Activated CD4-positive, alpha-beta T cell treated with anti-CD3 and anti-CD28 coated beads for 24 hours (primary cell): ENCODE data around the gene TPST2.
A peak's percentile ranks its signal among the peaks of the same experiment; 100 is the strongest.
"Not testable (repeated sequence)": the region's sequence is repeated elsewhere in the genome, so short reads cannot be mapped to it uniquely, and the experiment has no call there.

ENCODE experiments used
- DNase-seq, 2 donors: peaks; one replicate each; pipeline ENCODE4 v3.0.0-alpha.2; 2020; ENCODE audit warnings: low read depth in 2 of 2

The TPST2 gene

DNA sequence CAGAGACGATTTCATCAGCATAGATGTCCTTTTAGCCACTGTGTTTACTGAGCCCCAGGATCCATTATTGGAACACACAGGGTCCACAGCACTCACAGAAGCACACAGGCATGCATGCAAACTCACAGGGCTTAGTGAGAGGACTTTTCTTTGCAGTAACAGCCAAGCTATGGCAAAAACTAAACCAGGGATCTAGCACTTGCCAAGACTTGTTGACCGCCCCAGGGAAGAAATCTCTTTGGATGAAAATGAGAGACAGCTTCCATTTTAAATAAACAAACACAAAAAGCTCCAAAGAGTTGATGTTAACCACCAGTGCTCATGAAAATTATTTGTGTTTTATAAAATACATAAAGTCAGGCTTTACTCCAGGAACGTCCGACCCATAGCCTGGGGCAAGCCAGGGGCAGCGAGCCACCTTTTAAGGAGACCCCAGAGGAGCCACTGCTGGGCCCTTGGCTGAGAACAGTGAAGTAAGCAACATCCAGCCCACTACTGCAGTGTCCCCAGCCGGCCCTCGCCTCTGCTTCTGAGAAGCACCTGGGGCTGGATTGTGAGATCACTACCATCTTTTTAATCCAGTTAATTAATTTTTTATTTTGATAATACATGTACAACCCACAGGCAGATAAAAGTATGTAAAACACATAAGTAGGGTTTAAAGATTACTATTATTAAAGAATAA is 55.6 kb downstream of the TPST2 start:
- no peak for DNase-seq

DNA sequence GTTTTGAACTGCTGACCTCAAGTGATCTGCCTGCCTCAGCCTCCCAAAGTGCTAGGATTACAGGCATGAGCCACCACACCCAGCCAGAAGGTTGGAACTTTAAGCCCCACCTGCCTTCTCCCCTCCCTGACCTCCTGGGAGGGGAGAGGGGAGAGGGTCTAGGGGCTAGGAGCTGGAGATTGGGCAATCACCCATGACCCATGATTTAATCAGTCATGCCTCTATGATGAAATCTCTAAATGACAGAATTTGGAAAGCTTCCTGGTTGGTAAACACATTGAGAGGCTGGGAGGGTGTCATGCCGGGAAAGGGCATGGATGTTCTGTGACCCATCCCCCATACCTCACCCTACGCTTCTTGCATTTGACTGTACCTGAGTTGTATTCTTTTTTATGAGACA is 60.6 kb downstream of the TPST2 start:
- DNase-seq, result no peak

- DNase-seq, result not testable (repeated sequence)
Measured at GRCh38 chr22:26528518-26528917, 61.4 kb downstream of the TPST2 start.

GRCh38 chr22:26527574-26528465 is 62.1 kb downstream of the TPST2 start:
- DNase-seq, result no peak

GRCh38 chr22:26527167-26527566 is 62.8 kb downstream of the TPST2 start:
- no peak for DNase-seq

DNA sequence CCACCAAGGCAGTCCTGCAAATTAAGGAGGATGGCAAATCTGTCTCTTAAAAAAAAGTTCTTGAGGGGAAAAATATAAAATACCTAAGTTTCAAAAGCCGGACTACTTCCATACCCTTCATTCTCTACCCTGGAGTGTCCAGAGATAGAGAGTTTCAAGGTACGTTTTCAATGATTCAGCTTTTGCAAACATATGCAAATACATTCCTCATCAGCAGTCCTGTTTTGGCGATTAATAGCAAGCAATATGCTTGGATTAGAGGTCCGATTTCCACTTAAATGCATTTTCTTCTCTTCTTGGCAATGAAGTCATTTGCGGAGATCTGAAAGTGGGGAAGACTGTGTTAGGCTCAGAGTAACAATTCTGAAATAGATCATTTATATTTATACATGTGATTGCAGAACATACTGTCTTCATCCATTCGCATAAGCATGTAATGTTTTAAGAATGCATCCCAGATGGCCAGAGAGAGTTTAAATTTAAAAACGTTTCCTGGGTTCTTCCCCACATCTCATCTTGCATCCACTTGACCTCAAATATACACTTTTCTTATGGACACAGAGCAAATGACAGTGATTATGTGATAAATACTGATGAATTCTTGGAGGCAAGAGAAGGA is 63.9 kb downstream of the TPST2 start:
- no peak for DNase-seq

- DNase-seq, result no peak
Measured at GRCh38 chr22:26524870-26525269, 65.1 kb downstream of the TPST2 start.

DNA sequence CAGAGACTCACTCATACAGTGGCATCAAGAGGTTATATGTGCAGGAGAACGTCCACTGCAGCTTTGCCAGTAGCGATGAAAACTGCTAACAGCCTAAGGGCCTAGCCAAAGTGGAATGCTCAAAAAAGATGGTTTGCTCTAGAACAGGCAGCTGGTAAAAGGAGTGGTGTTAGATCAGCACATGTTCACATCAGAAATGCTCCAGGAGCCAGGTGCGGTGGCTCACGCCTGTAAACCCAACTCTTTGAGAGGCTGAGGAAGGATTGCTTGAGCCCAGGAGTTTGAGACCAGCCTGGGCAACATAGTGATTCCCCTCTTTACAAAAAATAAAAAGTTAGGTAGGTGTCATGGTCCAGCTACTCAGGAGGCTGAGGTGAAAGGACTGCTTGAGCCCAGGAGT is 67.3 kb downstream of the TPST2 start:
- DNase-seq, result no peak

- DNase-seq, result no peak
Measured at GRCh38 chr22:26522012-26522411, 67.9 kb downstream of the TPST2 start.

- no peak for DNase-seq
Measured at GRCh38 chr22:26517429-26517828, 72.5 kb downstream of the TPST2 start.

DNA sequence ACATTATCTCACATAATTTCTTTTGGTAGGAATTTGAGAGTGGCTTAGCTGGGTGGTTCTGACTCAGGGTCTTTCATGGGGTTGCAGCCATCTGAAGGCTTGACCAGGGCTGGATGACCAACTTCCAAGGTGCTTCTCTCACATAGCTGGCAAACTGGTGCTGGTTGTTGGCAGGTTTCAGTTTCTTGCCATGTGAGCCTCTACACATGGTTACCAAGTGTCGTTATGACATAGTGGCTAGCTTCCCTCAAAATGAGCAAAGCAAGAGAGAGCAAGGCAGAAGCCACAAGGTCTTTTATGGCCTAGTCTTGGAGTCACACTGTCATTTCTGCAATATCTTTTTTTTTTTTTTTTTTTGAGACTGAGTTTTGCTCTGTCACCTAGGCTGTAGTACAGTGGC is 73.4 kb downstream of the TPST2 start:
- DNase-seq, result no peak

DNA sequence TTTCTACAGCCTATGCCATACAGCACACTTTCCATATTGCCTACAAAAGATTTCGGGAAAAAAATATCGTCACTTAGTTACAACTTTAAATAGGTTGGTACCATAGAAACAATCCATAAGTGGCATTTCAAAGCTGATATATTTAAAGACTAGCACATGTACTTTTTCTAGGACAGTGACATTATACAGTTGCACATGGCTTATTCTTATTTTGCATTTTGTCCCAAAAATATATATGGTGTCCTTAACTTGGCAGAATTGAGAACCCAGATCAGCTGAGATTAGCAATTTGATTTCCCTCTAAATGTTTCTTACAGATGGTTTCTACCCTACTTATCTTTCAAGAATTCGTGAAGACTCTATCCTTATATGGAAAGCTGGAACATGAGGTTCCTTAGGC is 74.0 kb downstream of the TPST2 start:
- no peak for DNase-seq

- DNase-seq, result no peak
Measured at GRCh38 chr22:26514419-26515161, 75.3 kb downstream of the TPST2 start.

DNA sequence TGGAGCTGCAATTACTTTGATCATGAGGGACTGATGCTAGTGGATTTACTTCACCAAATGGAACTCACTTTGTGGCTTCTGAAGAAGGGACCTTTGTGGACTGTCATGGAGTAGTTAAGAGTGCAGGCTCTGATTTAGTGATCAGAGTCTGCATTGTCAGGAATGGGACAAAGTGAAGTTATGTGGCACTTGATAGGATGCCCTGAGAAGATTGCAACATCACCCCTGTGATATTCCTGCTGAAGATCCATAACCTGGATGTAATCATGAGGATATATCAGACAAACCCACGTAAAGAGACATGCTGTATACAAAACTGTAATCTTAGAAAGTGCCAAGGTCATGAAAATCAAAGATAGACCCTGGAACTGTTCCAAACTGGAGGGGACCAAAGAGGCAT is 76.1 kb downstream of the TPST2 start:
- no peak for DNase-seq

DNA sequence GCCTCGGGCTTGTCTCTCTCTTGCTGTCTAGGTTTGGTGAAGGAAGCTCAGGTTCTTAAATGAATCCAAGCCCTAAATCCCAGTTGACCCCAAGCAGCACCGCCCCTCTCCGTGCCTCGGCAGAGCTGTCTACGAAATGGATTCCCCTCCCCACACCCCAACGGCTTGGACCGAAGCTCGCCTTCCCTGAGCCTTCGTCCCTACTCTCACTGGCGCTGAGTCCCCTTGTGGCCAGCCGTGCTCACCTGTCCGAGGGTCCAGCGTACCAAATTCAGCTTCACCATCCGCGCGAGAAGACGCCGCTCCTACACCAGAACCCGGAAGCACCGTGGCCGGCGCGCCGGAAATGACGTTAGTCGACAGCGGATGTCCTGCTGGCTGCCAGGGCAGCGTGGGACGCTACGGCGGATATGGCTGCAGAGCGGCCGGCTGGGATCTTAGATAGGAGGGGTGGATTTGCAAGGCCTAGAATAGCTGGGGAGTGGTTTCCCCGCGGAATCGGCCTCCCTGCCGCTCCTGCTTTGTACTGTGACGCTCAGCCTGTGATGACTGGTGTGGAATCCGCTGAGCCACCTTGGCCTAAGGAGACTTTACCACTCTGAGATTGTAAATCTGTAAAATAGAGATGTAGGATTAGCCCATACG is 77.7 kb downstream of the TPST2 start, which contains the start of gene TFIP11:
Gene TFIP11 (minus strand): TSS at position 325 of the 645 bp plus-strand sequence. CDS start 2,201 bp downstream, outside the sequence.
- peak; percentile 85 to 94 for DNase-seq

GRCh38 chr22:26508148-26508547 is 81.8 kb downstream of the TPST2 start:
- DNase-seq, result no peak

DNA sequence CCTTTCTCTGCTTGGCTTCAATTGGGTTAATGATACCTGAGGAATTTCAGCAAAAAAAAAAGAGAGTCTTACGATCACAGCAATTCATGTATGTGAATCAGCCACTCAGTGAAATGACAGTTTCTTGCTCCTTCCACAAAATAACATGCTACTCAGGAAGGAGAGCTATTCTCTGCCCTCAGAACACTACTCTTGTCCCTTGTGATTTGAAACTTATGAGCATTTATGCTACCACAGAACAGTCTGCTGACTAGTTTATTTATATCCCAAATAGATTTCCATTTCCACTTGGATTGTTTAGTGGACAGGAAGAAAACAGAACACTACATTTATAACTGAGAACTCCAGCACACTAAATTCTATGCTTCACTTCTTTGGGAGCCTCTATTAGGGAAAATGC is 86.2 kb downstream of the TPST2 start:
- no peak for DNase-seq

DNA sequence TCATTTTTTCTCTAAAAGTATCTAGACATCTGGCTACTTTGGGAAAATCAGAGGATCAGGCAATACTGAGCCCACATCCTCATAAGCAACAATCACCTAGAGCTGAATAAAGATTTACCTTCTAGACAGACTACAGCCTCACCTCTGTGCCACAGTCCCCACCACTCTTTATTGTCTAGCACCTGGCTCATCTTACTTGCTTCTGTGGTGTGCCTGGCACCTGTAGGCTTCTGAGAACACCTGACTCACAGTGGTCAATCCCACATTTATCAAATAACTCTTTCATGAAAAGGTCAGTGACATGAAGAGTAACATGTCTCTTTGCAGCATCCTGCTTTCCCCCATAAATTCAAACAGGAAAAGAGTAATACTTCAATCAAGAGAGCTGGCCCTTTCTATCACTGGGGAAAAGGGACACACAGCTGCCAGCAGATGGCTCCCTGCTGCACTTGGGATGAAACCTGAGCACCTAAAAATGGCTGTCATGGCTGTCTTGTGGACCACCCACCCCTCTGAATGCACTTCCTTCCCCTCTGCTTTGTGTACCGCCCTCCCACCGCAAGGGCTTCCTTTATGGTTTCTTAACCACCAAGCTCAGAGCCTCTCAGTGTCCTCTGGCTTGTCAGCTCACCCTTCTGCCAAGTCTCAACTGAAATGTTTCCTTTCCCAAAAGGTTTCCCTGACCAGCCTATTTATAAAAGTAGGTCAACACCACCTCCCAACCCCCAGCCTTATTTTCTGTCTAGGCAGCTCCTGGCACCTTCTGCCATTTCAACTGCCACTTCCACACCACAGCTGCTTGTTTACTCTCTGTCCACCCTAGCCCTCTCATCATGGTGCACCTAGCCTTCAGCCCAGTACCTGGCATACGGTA is 87.0 kb downstream of the TPST2 start:
- no peak for DNase-seq

- no peak for DNase-seq
Measured at GRCh38 chr22:26501996-26502395, 87.9 kb downstream of the TPST2 start.

DNA sequence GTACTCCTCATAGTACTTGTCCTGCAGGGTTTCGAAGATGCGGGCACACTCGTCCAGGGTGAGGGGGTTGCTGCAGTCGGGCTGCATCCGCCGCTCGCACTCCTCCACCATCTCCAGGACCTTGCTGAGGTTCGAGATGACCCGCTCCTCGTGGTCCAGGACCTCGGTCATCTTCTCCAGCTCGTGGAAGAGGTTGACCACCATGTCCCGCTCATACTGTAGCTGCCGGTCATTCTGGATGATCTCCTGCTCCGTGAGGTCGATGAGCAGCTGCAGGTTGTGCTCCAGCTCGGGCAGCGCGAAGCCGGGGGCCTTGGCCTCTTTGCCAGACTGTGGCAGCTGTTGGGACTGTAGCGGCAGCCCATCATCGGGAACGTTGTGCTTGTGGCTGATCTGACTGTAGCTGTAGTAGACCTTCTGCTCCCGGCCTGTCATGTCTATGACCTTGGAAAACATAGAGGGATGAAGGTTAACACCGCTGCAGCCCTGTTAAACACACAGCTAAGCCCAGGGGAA is 90.7 kb downstream of the TPST2 start:
- no peak for DNase-seq
